ENCODE results near the gene MTREX.

MTREX gene

DNA sequence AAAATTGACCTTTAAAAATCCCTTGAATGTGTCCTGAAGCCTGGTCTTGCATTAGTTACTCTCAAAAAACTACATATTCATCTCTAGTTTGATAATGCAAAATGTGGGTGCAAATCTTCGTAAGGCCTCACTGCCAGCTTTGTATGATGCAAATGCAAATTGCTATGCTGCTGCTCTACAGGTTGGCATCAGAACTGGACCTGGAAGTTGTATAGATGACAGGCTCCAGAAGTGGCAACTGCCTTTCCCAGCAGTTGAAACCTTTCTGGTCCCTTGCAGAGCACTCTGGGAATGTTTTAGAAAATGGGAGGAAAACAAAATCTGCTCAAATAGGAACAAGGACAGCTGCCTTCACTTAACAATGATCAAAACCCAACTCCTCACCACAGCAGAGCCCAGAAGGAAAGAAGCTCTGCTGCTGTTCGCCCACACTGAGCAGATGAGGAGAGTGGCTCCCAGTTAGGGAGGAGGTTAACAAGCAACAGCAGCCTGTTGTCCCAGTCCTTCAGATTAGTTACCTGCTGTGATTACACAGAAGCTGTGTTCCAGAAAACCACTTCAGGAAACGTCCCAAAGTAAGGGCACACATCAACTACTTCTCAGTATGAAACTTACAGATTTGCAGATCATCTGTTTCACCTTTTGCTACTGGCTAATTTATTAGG, 133.4 kb downstream of the MTREX start:
- no peak for FAIRE-seq
- DNase-seq (ENCODE audit: insufficient read length, low spot score): no peak
- TF ChIP-seq POLR2A (IDR thresholded peaks at IDR 0.05; ENCODE audit: low read depth, low read length): no peak

DNA sequence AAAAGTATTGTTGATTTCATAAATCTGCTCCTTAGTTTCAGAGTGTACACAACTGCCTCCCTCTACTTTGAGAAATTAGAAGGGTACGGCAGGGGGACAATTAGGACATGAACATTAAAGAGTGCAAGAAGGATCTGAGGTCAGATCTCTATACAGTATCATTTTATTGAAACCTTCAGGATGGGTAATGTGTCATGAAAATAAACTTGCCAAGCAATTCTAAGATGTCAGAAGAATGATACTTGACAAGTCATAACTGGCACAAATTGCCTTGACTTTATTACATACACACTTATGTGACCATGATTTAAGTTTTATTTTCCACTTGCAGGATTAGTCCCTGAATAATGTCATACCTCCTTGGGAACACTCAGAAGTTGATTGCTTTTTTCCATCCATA, 134.2 kb downstream of the MTREX start:
- no peak for DNase-seq (ENCODE audit: insufficient read length, low spot score)
- FAIRE-seq: no peak

DNA sequence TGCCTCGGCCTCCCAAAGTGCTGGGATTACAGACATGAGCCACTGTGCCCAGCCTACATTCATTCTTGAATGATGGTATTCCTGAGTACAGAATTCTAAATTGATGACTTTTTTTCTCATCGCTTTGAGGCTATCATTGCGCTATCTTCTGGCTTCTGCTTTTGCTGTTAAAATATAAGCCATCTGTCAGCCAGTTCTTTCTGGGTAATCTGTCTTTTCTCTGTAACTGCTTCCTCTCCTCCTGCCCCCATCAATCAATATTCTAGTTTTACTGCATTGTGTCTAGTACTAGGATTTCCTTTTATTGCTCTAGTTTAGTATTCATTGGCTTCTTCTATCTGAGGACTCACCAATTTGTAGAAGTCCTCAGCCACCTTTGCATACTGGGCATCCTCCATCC, 138.0 kb downstream of the MTREX start:
- FAIRE-seq (no peak), DNase-seq (ENCODE audit: insufficient read length, low spot score) (no peak)
- no peak for TF ChIP-seq POLR2A (IDR thresholded peaks at IDR 0.05; ENCODE audit: low read depth, low read length)

More for the DNA sequence above, 134.2 kb downstream of the MTREX start:
- no peak for TF ChIP-seq POLR2A (IDR thresholded peaks at IDR 0.05; ENCODE audit: low read depth, low read length)

DNA sequence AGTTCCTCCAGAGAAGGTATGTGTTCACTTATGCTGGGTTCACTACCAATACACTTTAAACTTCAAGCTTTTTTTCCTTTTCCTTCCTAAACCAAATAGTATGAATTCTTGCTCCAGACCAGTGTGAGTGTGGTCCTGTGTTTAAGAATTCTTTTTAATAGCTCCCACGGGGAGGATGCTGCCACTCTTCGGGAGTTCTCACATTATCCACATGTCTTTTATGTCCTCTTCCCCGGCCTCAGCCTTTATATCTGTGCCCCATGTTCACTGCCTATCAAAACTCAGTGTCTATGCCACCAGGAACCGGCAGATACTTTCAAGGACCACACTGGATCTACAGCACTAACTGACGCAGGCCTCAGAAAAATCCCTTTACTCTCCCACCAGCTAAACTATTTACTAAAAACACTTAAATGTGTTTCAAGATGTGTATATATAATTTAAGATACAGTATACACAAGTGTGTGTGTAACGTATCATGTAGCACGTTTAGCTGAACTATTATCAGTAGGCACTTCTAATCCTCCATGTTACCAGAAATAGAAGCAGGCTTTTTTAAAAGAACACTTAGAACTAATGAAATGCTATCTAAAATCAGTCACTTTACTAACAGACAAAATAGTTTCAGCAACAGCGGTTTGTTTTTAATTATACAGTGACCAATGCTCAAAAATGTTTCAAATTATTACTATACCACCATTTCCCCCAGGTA, 139.0 kb downstream of the MTREX start:
- no peak for TF ChIP-seq POLR2A (IDR thresholded peaks at IDR 0.05; ENCODE audit: low read depth, low read length)
- FAIRE-seq (no peak), DNase-seq (ENCODE audit: insufficient read length, low spot score) (no peak)

DNA sequence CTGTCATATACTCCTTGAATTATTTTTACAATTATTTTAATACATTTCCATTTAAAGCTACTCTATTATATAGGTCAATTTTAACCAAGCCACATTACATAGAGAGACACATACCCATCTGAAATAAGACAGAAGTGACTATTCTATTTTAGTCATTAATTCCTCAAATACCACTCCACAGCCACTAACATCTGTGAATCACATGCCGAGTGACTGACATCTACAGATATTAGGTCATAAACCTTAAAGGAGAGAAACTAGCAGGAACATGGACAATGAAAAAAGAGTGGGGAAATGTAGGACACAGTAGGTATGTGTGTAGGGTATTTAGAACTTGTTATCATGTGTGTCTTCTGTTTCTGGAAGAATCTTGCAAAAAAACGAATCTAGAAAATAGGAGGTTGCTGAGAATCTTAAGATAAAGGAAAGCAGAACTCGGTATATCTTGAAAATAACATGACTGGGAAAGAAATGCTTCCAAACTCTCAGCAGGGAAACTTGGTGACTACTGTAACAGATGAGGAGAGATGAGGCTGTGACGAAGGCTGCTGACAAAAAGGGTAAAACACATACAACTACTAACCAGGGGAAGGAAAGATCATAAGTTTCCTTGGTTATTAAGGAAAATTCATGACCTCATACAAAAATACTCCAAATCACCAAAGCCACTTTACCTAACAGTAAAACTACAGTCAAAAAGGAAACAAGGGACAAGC, 142.4 kb downstream of the MTREX start:
- DNase-seq (ENCODE audit: insufficient read length, low spot score): no peak
- no peak for TF ChIP-seq POLR2A (IDR thresholded peaks at IDR 0.05; ENCODE audit: low read depth, low read length)
- no peak for FAIRE-seq

DNA sequence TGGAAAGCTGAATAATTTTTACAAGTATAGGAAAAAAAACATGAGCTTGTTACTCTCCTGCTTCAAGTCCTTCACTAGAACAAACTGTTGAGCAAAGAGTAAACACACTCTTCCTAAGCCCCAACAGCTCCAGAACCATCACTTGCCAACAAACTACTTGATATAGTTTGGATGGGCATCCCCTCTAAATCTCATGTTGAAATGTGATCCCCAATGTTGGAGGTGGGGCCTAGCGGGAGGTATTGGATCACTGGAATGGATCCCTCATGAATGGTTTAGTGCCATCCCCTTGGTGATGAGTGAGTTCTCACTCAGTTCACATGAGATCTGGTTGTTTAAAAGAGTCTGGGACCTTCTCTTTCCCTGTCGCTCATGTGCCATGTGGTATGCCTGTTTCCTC, 144.2 kb downstream of the MTREX start:
- no peak for TF ChIP-seq POLR2A (IDR thresholded peaks at IDR 0.05; ENCODE audit: low read depth, low read length)

DNA sequence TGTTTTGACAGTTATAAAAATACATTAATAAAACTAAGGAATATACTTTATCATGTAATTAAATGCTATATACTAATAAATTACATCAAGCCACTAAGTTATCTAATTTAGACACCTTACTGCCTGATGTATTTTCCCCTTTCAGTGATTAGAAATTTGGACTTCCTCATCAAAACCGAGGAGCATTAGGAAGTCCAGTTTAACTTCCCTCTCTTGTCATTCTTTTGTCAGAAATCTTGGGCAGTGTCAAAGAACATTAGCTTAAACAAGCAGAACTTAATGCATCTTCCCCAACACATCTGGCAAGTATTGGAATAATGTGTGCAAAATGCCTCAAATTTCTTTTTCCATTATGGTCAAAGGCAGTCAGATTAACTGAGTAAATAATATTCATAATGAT, 145.4 kb downstream of the MTREX start:
- no peak for TF ChIP-seq POLR2A (IDR thresholded peaks at IDR 0.05; ENCODE audit: low read depth, low read length)
- FAIRE-seq (no peak), DNase-seq (ENCODE audit: insufficient read length, low spot score) (no peak)

More for the DNA sequence above, 144.2 kb downstream of the MTREX start:
- no peak for FAIRE-seq
- DNase-seq (ENCODE audit: insufficient read length, low spot score): no peak

DNA sequence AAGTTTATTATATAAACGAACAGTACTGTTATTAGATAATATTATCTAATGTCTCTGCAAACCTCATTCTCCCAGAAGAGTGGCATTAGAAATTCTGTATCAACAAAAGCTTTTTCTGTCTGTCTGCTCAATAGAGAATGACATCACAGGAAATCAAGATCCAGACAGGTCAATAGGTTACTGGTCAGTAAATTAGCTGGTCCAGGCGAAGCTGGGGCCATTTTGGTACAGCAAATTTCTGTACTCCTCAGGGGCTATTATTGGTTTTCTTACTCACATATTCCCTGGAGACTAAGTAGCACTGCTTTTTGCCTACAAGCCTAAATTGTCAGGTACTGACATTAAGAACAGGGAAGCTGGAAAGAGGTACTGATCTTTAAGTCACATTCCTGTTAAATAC, 146.5 kb downstream of the MTREX start:
- no peak for TF ChIP-seq POLR2A (IDR thresholded peaks at IDR 0.05; ENCODE audit: low read depth, low read length)
- FAIRE-seq (no peak), DNase-seq (ENCODE audit: insufficient read length, low spot score) (no peak)

DNA sequence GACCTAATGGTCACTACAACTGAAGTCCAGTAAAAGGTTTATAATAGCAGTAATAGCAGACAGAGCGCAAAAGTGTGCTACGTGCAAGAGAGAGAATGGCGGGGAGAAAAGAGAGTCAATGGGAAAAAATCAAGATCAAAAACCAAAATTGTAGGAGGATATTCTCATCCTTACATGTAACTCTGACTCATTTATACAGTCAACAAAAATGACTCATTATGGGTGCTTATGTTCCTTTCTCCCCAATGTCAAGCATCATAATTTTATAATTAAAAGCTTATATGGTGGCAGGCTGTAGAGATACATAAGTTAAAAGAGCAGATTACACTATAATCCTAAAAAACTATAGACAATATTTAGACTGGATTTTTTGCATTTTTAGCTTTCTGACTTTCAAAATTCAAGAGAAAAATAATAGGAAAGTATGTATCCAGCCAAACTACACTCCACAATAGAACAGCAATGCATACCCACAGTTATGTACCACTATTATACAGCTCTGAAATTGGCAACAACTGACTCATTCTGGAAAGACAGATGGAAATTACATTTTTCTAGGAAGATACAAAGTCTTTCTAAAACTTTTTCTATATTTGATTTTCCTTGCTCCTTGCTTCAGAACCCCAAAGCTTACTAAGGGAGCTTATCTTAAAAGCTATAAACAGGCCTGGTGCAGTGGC, 148.6 kb downstream of the MTREX start:
- FAIRE-seq (peak; percentile 68), DNase-seq (ENCODE audit: insufficient read length, low spot score) (peak; percentile 23)
- TF ChIP-seq POLR2A (IDR thresholded peaks at IDR 0.05; ENCODE audit: low read depth, low read length): no peak

DNA sequence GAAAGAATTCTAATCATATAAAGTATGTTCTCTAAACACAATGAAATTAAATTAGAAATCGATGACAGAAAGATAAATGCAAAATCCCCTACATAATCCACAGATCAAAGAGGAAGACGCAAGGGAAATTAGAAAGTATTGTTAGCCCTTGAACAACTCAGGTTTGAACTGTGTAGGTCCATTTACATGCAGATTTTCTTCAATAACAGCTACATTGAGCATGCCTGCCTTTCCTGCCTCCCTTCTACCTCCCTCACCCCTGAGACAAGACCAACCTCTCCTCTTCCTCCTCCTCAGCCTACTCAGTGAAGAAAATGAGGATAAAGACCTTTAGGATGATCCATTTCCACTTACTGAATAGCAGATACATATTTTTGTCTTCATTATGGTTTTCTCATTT, 151.8 kb downstream of the MTREX start:
- FAIRE-seq (no peak), DNase-seq (ENCODE audit: insufficient read length, low spot score) (no peak)
- TF ChIP-seq POLR2A (IDR thresholded peaks at IDR 0.05; ENCODE audit: low read depth, low read length): no peak

DNA sequence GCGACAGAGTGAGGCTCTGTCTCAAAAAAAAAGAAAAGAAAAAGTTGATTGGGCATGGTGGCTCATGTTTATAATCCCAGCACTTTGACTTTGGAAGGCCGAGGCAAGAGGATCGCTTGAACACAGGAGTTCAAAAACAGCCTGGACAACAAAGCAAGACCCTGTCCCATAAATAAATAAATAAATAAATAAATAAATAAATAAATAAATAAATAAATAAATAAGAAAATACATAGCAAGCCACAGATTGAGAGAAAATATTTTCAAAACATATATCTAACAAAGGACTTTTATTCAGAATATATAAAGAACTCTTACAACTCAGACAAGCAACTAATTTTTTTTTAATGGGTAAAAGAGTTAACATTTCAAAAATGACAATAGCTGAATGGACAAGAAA, 155.8 kb downstream of the MTREX start:
- no peak for TF ChIP-seq POLR2A (IDR thresholded peaks at IDR 0.05; ENCODE audit: low read depth, low read length)
- no peak for FAIRE-seq
- DNase-seq (ENCODE audit: insufficient read length, low spot score): no peak

DNA sequence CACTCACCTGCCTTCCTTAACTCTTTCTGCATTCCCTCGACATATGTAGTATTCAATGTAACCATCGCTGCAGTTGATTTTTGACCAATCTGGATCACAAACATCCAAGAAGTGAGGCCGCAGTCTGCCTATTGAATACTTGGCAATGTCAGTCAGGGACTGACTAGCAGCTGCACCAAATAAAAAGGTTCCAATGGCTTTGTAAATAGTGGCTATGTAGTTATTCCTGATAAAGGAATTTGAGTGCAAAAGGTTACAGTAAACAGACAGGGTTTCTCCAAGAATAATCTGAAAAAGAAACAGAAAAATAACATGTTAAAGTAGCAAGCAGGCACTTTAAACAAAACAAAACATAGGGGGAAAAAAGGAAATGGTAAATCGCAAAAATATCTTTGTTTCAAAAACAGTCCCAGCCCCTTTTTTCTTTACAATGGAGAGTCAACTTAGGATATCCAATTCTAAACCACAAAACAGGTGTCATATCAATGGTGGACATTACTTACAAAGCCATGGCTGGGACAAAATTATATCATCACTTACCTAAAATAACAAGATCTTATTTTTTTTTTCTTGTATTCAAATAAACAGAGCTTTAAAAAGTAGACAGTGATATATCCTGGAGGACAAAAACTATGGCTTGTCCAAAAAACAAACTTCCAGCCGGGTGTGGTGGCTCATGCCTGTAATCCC, 160.2 kb downstream of the MTREX start:
- TF ChIP-seq POLR2A (IDR thresholded peaks at IDR 0.05; ENCODE audit: low read depth, low read length): no peak
- FAIRE-seq: no peak
- no peak for DNase-seq (ENCODE audit: insufficient read length, low spot score)

DNA sequence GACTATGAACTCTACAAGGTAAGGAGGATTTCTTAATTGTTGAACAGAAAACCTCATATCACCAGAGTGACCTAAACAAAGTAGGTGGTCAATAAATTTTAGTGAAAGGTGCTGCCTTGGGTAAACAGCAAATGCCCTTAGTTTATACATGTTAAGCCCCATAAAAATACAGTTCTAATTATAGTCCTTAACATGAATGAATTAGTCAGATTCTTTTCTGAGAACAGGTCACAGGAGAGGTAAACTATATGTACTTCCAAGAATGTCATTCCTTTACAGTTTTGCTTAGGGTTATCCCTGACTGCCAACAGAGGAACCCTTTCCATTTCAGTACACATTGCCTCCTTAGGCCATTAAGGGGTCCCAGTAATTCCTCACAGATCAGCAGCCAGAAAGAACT, 162.1 kb downstream of the MTREX start:
- FAIRE-seq (no peak), DNase-seq (ENCODE audit: insufficient read length, low spot score) (no peak)
- no peak for TF ChIP-seq POLR2A (IDR thresholded peaks at IDR 0.05; ENCODE audit: low read depth, low read length)

DNA sequence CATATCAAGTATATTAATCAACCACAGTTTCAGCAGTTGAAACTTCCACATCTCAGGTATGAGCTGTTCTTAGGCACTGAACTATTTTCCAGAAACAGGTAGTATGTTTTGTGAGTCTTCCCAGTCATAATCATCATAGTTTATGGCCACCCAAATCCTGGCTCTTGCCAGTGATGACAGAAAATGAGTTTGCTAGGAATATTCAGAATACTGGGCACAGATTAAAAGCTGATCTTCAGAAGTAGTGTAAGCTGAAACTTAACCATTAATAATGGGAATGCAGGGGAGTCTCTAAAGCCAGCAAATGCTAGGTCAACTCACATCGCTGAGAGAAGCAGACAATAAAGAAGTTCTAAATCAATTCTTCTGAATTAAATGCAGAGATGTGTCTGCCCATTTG, 162.5 kb downstream of the MTREX start:
- no peak for TF ChIP-seq POLR2A (IDR thresholded peaks at IDR 0.05; ENCODE audit: low read depth, low read length)
- DNase-seq (ENCODE audit: insufficient read length, low spot score) (no peak), FAIRE-seq (no peak)

All from H54 (cell line).